SH-SY5Y (cell line): Measurements from ENCODE around the gene ABCA2.

Experiments used
- GATA2 ChIP-seq: IDR thresholded peaks from 2 replicates; pipeline ENCODE4 v1.6.1; 2011; ENCODE audit warnings: mild to moderate bottlenecking, low read depth, low read length
- GATA3 ChIP-seq: IDR thresholded peaks from 2 replicates; pipeline ENCODE4 v1.6.1; 2011; ENCODE audit warnings: low read depth, mild to moderate bottlenecking, low read length, moderate library complexity

DNA sequence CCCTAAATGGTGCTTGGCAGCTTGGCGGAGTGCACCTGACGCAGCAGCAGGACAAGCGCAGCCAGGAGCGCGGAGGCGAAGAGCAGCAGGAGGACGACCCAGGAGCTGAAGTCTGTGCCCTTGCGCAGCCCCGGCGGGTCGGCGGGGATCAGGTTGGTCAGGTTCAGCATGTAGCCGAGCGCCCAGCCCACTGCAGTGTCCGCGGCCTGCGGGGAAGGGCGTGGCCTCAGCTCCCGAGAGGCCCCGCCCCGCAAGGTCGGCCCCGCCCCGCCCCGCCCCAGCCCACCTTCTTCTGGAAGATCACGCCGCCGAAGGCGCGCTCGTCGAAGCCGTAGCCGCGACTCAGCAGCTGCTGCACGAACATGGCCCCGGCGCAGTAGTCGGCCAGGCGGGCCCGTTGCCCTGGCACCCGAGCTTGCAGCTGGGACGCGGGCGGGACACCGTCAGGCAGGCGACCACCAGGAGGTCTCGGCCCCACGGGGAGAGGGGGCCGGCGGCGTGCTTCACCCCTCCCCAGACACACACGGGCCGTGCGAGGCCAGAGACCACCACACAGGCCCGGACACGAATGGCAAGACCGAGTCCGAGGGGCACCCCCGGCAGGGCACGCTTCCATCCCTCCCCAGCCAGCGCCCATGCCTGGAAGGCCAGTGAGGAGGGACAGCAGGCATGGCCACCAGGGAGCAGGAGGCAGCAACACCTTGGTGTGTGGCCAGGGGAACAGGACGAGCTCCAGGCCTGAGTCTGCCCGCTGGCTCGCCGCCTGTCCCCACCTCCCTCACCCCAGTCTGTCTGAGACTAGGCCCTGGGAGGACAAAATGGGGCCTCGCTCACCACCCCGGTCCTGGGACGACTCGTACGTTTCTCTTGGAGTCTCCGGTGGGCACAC, 20.9 kb upstream of the ABCA2 start:
- no peak for TF ChIP-seq GATA2
- no peak for TF ChIP-seq GATA3
